Middle frontal gyrus (tissue), 1 donor: ENCODE results near the gene TENM4.

Experiments
- DNase-seq: peaks from one replicate; pipeline ENCODE4 v3.0.0-alpha.2; 2015; ENCODE audit warnings: low spot score; ENCODE audit errors: extremely low spot score

The TENM4 gene

DNA sequence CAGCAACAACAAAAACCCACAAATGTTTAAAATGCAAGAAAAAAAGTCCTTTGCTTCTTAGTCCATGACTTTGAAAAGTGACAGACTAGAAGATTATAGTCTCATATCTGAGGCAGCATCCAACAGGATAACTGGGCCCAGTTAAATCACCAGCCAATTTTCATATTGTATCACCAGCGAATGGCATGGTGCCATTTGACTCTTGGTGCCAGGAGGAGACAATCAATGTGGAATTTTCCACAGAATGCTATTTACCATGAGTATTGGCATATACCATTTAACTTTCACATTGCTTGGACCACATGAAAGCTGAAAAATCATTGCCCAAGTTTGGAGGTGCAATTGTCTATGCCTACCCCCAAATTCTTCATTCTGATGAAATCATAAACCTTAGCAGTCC, 255.5 kb downstream of the TENM4 start:
- DNase-seq = no peak

DNA sequence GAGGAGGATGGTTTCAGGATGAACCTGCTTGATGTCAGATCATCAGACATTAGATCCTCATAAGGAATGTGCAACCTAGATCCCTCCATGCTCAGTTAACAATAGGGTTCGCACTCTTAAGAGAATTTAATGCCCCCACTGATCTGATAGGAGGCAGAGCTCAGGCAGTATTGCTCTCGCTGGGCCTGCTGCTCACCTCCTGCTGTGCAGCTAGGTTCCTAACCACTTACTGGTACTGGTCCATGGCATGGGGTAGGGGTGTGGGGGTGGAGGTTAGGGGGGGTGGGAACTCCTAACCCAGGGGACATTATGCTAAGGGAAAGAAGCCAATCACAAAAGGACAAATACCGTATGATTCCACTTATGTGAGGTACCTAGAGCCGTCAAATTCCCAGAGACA, 256.5 kb downstream of the TENM4 start:
- DNase-seq = no peak

DNA sequence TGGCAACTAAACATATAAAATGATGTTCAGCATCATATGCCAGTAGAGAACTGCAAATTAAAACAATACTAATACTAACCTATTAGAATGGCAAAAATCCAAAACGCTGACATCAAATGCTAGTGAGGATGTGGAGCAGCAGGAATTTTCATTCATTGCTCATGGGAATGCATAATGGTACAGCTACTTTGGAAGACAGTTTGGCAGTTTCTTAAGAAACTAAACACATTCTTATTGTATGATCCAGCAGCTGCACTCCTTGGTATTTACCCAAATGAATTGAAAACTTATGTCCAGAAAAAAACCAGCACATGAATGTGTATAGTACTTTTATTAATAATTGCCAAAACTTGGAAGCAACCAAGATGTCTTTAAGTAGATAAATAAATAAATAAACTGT, 258.0 kb downstream of the TENM4 start:
- no peak for DNase-seq

DNA sequence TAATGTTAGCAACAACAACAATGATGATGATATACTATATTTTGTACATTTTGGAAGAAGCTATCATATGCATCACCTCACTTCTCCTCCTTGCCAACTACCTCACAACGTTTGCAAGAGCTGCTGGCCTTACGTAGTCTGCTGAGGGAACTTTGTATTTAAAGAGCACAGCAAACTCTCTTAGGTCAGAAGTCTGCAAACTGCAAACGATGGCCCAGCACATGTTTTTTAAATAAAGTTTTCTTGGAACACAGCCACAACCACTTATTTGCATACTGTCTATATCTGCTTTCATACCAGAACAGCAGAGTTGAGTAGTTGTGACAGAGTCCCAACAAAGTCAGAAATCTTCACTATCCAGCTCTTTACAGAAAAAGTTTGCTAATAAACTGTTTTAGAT, 261.7 kb downstream of the TENM4 start:
- DNase-seq = no peak

DNA sequence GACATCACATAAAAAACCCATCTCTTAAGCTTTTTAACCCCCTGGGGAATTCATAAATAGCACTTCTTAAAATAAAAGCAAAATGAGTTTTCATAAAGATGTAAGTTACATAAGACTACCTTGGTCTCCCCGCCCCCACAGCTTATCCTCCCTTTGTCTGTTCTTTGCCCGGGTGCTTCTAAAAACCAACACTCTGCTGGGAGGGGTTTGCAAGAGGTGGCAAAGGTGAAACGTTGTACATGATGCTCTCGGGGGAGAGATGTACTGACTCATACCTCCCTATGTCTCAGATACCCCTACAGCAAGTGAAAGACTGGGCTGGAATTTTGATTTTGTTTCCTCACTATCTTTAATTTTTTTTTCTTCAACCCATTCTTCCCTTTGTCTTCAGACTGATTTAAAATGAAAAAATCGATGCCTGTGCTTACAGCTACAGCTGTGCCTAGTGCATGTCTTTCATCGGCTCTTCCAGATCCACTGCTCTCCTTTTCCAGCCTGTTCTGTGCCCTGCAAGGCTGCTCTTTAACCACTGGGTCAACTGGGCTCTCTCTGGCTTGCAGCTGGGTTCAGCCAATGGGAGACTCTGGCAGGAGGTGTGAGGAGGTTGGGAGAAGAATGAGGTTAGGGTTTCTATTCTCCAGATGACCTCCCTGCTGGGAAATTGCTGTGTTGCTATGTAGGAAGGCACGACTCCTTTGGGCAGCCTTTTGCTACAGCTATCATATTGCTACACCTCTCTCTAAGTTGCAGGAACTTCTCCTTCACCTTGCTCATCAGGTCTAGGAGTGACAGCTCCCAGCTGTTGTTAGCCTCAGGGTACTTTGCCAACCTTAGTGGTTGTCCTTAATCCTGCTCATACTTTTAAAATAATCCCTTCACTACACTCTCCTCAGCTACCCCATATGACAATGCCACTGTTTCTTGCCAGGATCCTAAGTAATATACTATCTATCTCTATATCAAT, 266.5 kb downstream of the TENM4 start:
- DNase-seq = no peak

DNA sequence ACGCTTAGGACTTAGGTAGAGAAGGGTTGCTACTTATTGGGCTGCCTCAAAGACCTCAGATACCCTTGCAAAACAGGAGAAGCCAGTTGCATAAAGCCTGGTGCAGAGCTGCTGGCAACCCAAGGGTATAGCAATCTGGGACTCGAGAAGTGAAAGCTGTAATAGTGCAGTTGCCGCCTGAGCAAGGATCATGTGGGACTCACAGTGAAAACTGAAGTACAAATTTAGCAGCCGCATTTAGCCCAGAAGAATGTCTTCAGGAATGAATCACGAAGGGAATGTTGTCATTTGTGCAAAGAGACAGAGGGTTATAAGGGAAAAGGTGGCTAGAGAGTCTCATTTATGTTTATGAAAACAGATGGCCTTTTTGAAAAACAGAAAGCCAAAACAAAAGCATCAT, 267.2 kb downstream of the TENM4 start:
- DNase-seq = no peak

DNA sequence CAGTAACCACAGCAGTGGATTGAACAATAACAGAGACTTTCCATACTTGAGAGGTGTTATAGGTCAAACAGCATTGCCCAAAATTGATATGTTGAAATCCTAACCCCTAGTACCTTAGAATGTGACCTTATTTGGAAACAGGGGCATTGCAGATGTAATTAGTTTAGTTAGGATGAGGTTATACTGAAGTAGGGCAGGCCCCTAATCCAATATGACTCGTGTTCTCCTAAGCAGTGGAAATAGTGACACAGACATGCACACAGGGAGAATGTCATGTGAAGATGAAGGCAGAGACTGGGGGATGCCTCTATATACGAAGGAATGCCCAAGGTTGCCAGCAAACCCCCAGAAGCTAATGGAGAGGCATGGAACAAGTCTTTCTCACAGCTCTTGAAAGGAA, 270.5 kb downstream of the TENM4 start:
- no peak for DNase-seq

DNA sequence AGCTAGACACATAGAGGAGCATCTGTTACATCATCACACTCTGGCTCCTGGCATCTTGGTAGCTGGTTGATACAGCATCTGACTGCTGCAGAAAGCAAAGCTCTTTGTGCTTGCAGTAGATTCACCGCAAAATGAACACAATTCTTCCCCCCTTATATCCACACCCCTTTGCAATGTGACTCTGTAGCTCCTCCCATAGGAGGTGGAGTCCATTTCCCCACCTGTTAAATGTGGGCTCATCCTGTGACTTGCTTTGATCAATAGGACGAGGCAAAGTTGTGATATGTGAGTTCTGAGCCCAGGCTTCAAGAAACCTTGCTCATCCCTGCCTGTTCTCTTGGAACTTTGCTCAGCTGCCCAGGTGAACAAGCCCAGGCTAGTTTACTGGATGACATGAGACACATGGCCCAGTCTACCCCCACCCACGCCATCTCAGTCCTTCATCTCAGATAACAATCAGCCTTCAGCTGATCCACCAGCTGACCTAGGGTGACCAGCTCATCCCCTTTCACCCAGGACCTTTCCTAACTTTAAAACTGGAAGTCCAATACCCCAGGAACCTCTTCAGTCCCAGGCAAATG, 272.2 kb downstream of the TENM4 start:
- no peak for DNase-seq

DNA sequence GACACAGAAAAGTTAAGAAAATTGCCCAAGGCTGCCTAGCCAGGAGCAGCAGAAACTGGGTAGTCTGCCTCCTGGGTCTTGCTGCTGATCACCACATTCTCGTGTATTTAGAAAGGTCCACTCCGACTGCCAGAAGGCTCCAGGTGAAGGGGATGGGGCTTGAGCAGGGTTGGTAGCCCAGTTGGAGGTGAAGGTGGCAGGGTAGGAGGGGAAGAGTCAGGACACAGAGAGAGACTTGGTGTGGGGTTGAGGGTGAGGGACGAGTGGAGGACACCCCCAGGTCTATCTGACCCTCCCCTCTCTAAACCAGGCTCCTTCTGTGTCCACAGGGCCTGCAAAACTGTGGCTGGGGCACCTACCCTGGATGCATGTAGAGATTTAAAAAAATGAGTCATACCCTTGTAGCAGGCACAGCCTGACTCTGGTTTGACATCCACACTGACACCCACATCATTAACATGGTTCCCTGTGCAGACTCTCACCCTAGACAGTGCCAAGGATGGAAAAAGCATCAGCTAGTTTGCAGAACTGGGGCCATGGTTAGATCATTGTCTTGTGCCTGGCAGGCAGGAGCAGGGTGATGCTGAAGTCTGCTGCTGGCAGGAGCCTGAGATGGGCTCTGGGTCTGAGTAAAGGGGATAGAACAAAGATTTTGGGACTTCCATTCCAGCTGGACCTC, 273.2 kb downstream of the TENM4 start:
- DNase-seq = no peak

DNA sequence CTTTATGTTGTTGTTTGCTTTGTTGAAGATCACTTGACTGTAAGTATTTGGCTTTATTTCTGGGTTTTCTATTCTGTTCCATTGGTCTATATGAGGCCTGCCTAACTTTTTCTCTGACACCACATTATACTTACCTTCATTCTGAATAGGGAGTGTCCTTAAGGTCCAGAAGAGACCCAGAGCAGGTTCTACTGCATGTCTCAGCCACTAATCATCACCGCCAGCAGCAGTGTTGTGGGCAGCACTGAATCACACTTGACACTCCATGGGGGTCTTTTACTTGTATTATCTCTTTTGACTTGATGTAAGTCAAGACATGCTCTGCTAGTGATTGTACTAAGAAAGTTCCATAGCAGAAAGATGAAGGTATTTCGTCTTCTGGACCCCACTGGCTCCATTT, 274.9 kb downstream of the TENM4 start:
- DNase-seq = no peak

DNA sequence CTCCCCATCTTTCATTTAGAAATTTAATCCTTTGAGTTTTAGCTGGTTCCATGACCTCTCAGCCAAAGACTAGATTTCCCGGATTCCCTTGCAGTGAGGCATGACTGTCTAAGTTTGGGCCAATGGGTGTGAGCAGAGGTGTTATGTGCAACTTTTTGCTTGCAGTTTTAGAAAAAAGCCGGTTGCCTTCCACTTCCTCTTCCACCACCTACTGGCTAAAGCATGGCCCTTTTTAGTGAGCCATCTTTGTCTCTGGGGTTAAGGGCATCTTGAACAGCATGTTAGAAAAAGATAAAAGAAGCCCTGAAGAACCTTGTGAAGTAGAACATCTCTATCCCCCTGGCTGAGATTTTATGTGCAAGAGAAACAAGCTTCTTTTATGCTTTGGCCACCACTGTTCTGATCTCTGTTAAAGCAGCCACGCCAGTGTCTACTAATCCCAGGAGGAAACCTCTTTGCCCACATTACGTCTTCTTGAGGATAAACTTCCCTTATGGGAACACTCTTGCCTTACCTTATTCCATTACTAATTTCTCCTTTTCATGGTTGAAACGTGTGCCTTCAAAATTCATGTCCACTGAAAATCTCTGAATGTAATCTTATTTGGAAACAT, 279.9 kb downstream of the TENM4 start:
- no peak for DNase-seq

DNA sequence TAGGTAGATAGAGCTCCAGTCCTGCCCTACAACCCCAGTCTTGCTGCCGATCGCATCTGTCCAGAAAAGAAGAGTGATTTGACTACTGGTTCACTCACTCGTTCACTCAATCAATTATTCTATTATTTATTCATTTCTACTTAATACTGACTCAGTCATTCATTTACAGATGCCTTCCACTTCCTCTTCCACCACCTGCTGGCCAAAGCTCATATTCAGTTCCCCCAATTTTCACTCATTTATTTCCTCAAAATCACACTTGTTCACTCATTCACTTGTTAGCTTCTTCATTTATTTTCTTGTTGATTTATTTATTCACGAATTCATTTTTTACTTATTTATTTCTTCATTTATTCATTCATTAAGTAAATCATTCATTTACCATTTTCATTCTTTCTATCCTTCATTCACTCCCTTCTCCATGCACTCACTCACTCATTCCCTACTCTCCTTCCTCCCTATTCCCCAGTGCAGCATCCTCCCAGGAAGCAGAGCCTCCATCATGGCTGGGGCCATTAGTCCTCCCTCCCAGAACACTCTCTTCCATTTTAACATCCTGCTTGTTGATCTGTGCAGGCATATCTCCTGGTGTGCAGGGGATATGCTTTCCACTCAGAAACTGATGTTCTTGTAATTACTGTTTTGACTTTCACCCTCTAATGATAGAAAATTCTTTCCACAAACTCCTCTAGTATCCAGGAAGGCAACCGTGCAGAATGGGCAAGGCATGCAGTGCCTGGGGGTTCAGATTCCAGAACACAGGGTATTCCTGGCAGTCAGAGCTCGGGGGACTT, 281.0 kb downstream of the TENM4 start:
- DNase-seq = no peak

DNA sequence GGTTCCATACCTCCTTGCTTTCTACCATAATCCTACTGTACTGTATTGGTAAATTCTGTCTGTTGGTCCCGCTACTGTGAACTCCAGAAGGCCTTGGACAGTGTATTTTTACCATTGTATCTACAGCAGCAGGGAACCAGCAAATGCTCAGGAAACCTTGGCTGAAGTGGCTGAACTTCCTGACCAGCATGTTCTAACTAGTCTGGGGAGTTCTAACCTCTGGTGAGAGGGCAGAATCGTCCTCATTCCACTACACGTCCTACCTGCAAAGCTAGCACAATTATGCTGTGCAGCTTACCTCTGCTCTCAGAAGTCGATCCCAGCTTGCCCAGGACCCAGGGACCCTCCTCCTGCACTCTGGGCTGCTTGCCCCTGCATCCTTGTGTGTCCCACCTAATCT, 283.1 kb downstream of the TENM4 start:
- no peak for DNase-seq

DNA sequence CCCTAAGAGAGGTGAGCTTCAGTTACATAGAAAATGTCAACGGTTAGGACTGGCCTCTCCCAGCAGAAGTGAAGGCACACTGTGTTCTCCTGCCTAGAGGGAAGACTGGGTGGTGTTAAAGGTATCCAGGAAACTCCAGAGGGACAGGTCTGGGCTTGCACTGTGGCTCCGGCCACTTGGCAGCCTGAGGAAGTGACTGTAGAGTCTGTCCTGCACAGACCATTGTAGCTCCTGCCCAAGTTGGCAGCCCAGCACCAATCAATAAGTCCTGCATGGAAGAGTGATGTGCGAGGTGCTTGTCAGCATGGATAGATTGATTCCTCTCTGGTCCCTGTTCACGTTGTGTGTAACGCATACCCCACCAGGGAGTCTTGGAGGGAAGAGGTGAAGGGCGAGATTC, 284.8 kb downstream of the TENM4 start:
- no peak for DNase-seq

DNA sequence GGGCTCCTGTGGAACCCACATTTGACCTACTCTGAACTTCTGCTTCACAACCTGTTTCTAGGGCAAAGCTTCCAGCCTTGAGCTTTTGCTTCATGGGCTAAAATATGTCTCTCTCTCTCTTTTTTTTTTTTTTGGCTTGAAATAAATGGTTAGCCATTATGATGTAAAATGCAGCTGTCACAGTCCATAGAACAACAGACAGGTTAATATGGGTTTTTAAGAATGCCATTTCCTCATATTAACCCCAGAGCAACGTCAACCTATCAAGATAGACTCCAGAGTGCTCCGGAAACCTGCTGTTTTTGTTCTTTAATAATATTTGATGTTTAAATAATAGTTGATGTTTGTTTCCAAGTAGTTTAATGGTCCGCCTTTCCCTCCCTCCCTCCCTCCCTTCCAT, 285.6 kb downstream of the TENM4 start:
- no peak for DNase-seq

DNA sequence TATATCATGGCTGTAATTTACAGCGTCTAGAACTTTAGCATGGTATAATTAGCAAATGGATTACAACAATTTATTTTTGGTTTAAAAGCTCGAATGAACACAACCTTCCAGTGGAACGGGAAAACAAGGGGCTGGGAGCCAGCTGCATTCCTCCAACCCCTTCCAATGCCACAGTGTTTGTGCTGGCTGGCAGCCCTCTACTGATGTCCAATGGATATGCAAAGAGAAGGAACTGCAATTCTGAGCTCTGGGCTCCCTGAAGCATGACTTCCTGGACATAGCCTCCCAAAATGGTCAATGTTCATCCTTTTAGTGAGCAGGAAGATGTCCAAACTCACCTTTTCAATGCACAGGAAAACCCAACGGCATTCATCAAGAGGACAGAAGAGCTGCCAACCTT, 288.3 kb downstream of the TENM4 start:
- DNase-seq = no peak

DNA sequence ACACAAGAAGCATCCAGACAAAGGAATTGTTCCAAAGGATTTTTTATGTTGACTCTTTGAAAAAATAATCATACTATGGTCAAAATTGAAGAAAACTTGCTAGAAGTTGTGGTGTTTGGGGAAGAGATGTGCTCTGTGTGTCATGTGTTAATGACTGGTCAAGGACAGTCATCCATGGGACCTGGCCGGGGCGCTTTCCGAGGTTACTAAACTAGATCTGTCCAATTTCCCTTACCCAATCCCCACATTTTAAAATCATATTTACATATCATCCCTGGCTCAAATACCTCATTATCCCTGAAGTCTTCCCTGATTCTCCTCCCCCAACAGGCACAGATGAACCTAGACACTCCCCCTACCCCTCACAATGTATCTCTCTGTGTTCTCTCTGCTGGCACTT, 289.4 kb downstream of the TENM4 start:
- DNase-seq = no peak

DNA sequence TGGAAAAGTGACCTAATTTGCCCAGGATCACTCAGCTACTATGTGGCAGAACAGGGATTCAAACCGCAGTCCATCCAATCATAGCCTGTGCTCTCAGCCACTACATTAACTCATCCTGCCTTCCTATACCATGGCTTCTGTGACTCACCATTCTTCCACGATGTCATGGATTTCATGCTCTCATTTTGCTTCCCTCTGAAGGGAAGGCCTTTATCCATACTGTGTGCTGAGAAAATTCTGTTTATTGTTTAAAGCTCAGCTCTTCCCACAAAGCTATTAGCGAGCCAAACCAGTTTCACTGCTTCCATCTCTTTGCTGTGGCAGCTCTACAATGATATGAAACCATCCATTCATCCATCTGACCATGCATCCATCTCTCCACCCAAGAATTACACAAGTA, 289.9 kb downstream of the TENM4 start:
- no peak for DNase-seq

DNA sequence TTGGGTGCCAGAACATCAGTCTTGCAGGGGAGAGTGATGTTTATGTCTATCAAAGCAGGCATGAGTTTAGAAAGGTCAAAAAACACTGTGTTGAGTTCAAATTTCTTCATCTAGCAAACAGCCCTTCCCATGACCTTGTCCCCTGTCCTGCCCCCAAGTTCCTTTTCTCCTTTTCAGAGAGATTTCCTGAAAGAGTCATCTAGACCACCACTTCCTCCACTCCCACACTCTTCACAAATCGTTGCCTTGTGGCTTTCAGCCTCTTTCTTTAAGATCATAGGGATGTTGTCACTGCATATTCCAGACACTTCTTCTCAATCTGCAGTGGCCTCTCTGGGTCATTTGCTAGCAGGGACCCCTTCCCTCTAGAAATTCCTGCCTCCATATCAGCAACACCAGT, 290.5 kb downstream of the TENM4 start:
- DNase-seq = no peak

DNA sequence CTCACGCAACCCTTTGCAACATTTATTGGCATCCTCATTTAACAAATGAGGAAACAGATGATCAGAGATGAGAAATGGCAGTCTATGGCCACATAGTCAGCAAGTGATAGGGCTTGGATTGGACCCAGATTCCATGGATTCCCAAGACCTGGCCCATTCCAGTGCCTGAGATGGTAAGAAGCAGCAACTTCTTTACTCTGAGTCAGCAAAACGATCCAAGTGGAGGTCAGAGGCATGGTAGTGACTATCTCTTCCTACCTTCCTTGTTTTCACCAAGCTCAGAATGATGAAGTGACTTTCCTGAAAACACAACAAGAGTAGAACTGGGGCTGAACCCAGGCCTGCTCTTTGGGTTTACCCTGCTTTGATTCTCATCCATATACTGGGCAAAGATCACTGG, 293.1 kb downstream of the TENM4 start:
- no peak for DNase-seq

DNA sequence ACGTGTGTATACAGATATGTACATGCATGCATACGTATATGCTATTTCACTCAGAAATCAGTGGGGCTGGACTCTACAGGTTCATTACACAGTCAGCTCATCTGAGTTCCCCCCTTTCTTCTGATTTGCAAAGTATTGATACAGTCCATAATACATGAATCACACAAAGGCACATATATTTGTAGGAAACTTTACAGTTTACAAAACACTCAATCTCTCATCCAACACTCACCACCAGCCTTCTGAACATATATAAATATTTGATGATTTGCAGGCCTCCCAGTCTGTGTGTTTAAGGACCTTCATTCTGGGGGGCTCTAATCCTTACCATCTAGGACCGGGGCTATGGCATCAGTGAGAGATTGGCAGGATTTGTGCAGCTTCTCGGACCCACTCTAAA, 293.8 kb downstream of the TENM4 start:
- no peak for DNase-seq
